ENCODE data around the gene BRIP1. TPM values are rescaled to one million over a fixed set of nuclear protein-coding genes. Genes with fewer than 3 reads are reported as not detected.
A peak's percentile ranks its signal among the peaks of the same experiment; 100 is the strongest.

BRIP1 gene
- total and polyA plus RNA-seq, 10 of the 15 experiments (the other 5 are each of a cell fraction or from before 2014, with no cell fraction given), result 4.0 to 24.2 (median 12.8) TPM

GRCh38 chr17:61904094-61904710, 40.9 kb upstream of the BRIP1 start:
- H3K36me3 ChIP-seq (ENCODE audit: control insufficient read depth in 2 of 2, insufficient read depth in 2 of 2, low read length in 1 of 2), result peaks cover 2 to 18% of the 10 kb centered on the region in 2 experiments
- H3K4me2 ChIP-seq (ENCODE audit: control insufficient read depth, insufficient read depth), result peak overlapping the region; percentile 45
- H3K27ac ChIP-seq (ENCODE audit: control insufficient read depth, insufficient read depth), result peak overlapping the region; percentile 64
- ChIA-PET CTCF (interaction anchor here (0.5 to 3.2 kb wide), 6 partner anchors 23 to 1125 kb away, joined by 3 to 30 read pairs (median 4); no protein-coding TSS in a partner anchor), SMC1A (ENCODE audit: uncharacterized antibody, unreplicated experiment) (interaction anchor here (0.6 to 2.6 kb wide), 8 partner anchors 22 to 268 kb away, joined by 3 to 15 read pairs (median 4); partner anchors contain the start of gene BRIP1), RAD21 (ENCODE audit: unreplicated experiment) (interaction anchor here (0.7 to 3.6 kb wide), 3 partner anchors 41 to 205 kb away, joined by 3 to 27 read pairs (median 4); partner anchors contain the start of gene BRIP1), POLR2A (interaction anchor here (0.7 to 1.0 kb wide), 3 partner anchors 8 to 102 kb away, joined by 4 to 6 read pairs (median 5); partner anchors contain the start of gene BRIP1)
- no TSS peak for BruUV-seq (replicated peaks)
- H2AFZ ChIP-seq (ENCODE audit: control insufficient read depth, low read depth, low read length), result peak overlapping the region; percentile 75
- WGBS (ENCODE audit: insufficient coverage, insufficient replicate concordance, low lambda C conversion rate, missing lambda C conversion rate), result 2% methylated on average over 5 of the region's 5 CpGs
- H3K9ac ChIP-seq (ENCODE audit: control insufficient read depth, insufficient read depth, low read length), result peak overlapping the region; percentile 26; the same call in 1 of the 2 replicates
- H3K9me3 ChIP-seq (replicated peaks; ENCODE audit: control insufficient read depth, insufficient read depth, low read length), result no peaks in the 10 kb centered on the region
- peak; percentile 25 for DNase-seq (ENCODE audit: low read depth, low spot score)
- peak; percentile 89 for ATAC-seq
- no peak overlapping the region for H3K4me3 ChIP-seq
- H4K20me1 ChIP-seq (ENCODE audit: control insufficient read depth, insufficient read depth), result no peaks in the 10 kb centered on the region
- peak; percentile 90 for FAIRE-seq
- no peaks in the 10 kb centered on the region for H3K4me1 ChIP-seq (ENCODE audit: control insufficient read depth, insufficient read depth, low read length)
- intact Hi-C loops (cut with micrococcal nuclease; ENCODE audit: unreplicated experiment), result no loop called here
- in situ Hi-C loops (cut with MboI), result no loop called here
- H3K27me3 ChIP-seq (replicated peaks in 1 of 2; ENCODE audit: control insufficient read depth in 2 of 2, insufficient read depth in 2 of 2, low read length in 1 of 2), result no peaks in the 10 kb centered on the region
- no peaks in the 10 kb centered on the region for H3K79me2 ChIP-seq (ENCODE audit: control insufficient read depth, insufficient read depth, low read length)
- TF ChIP-seq, protein P1, sequence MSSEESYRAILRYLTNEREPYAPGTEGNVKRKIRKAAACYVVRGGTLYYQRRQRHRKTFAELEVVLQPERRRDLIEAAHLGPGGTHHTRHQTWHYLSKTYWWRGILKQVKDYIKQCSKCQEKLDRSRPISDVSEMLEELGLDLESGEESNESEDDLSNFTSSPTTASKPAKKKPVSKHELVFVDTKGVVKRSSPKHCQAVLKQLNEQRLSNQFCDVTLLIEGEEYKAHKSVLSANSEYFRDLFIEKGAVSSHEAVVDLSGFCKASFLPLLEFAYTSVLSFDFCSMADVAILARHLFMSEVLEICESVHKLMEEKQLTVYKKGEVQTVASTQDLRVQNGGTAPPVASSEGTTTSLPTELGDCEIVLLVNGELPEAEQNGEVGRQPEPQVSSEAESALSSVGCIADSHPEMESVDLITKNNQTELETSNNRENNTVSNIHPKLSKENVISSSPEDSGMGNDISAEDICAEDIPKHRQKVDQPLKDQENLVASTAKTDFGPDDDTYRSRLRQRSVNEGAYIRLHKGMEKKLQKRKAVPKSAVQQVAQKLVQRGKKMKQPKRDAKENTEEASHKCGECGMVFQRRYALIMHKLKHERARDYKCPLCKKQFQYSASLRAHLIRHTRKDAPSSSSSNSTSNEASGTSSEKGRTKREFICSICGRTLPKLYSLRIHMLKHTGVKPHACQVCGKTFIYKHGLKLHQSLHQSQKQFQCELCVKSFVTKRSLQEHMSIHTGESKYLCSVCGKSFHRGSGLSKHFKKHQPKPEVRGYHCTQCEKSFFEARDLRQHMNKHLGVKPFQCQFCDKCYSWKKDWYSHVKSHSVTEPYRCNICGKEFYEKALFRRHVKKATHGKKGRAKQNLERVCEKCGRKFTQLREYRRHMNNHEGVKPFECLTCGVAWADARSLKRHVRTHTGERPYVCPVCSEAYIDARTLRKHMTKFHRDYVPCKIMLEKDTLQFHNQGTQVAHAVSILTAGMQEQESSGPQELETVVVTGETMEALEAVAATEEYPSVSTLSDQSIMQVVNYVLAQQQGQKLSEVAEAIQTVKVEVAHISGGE (CRISPR knock-in tag; IDR thresholded peaks at IDR 0.05), result no peak
- TF ChIP-seq ZNF384 (IDR thresholded peaks at IDR 0.05; ENCODE audit: borderline replicate concordance, low read depth, low read length), result no peak
- 0 out of 2 replicates have a peak, but pooled peaks have one; percentile 59 for TF ChIP-seq TCF12 (IDR thresholded peaks at IDR 0.05; ENCODE audit: low read depth, low read length)
- TF ChIP-seq BCL3 (IDR thresholded peaks at IDR 0.05; ENCODE audit: borderline replicate concordance, insufficient read depth, low read depth, low read length, poor library complexity, severe bottlenecking), result no peak
- no peak for TF ChIP-seq E4F1 (IDR thresholded peaks at IDR 0.05; ENCODE audit: borderline replicate concordance, partially characterized antibody)
- TF ChIP-seq RAD51 (IDR thresholded peaks at IDR 0.05), result no peak
- no peak for TF ChIP-seq IRF3 (IDR thresholded peaks at IDR 0.05)
- no peak for TF ChIP-seq SPI1 (IDR thresholded peaks at IDR 0.05; ENCODE audit: borderline replicate concordance, insufficient read depth, low read depth, low read length)
- TF ChIP-seq KAT2A (conservative IDR thresholded peaks at IDR 0.05; ENCODE audit: control insufficient read depth, low read depth, low read length), result no peak
- TF ChIP-seq ASH2L (IDR thresholded peaks at IDR 0.05; ENCODE audit: borderline replicate concordance, low read depth), result peak; percentile 68; the same call in 1 of the 2 replicates
- peak; percentile 37; the same call in 1 of the 2 replicates for TF ChIP-seq JUNB (IDR thresholded peaks at IDR 0.05)
- TF ChIP-seq RB1 (IDR thresholded peaks at IDR 0.05; ENCODE audit: borderline replicate concordance), result no peak
- TF ChIP-seq EP300 (IDR thresholded peaks at IDR 0.05; ENCODE audit: borderline replicate concordance in 1 of 2, control insufficient read depth in 1 of 2, low read depth in 2 of 2, low read length in 2 of 2), result no peak
